HG02571 (cell line): ENCODE measurements around the gene TTC39C.

Experiments
- ATAC-seq: cut with Tn5 transposase; IDR thresholded peaks from one replicate; pipeline ENCODE4 v1.9.1; 2021; ENCODE audit warnings: mild to moderate bottlenecking, moderate library complexity; ENCODE audit not compliant: unreplicated experiment

TTC39C gene

DNA sequence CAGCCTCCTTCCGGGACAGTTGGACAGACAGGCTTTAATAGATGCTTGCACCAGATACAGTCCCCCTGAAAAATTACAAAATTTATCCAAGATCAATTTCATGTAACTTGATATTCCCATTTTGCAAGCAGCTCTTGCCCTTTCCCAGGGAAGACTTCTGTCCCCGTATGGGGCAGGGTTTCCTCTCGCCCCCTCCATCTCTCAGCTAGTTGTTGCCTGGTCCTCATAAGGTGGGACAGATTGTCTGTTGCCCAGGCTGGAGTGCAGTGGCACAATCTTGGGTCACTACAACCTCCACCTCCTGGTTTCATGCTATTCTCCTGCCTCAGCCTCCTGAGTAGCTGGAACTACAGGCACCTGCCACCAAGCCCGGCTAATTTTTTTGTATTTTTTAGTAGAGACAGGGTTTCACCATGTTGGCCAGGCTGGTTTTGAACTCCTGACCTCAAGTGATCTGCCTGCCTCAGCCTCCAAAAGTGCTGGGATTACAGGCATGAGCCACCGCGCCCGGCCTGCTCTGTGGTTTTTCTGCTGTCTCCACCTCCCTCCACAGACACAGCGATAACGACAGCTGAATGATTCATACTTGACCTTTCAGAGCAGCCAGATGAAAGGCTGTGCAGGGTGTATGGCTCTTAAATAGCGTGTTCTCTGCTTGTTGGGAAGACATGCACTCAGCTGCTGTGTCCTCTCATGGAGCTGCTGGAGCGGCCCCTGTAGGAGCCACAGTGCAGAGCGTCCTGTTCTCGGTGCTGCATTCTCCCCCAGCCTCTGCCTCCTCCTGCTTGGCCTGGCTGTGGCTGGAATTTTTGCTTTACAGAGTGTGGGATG lies 61.4 kb downstream of the TTC39C start:
- peak; percentile 56 for ATAC-seq

GRCh38 chr18:24076950-24077349 lies 62.4 kb downstream of the TTC39C start:
- ATAC-seq: no peak

- no peak for ATAC-seq
These were observed 63.8 kb downstream of the TTC39C start for GRCh38 chr18:24078391-24078790.

DNA sequence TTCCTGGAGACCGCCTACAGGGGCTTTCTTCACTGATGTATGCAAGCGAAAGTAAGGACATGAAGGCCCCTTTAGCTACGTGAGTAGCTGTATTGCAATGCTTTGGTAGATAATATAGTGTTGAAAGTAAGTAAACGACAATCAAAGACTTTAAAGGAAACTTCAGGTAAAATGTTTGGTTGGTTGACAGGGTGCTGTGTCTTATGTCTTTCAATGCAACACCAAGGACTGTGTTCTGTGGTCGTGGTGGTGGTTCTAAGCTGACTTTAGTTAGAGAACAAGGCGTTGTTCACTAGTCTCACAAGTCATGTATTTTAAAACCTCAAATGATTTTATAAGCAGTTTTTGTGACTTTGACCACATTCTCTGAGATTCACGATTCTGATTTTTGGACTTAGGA lies 66.3 kb downstream of the TTC39C start:
- no peak for ATAC-seq

GRCh38 chr18:24083550-24083949 lies 69.0 kb downstream of the TTC39C start:
- ATAC-seq: no peak

GRCh38 chr18:24086082-24086481 lies 71.5 kb downstream of the TTC39C start:
- no peak for ATAC-seq

GRCh38 chr18:24089076-24089475 lies 74.5 kb downstream of the TTC39C start:
- no peak for ATAC-seq

DNA sequence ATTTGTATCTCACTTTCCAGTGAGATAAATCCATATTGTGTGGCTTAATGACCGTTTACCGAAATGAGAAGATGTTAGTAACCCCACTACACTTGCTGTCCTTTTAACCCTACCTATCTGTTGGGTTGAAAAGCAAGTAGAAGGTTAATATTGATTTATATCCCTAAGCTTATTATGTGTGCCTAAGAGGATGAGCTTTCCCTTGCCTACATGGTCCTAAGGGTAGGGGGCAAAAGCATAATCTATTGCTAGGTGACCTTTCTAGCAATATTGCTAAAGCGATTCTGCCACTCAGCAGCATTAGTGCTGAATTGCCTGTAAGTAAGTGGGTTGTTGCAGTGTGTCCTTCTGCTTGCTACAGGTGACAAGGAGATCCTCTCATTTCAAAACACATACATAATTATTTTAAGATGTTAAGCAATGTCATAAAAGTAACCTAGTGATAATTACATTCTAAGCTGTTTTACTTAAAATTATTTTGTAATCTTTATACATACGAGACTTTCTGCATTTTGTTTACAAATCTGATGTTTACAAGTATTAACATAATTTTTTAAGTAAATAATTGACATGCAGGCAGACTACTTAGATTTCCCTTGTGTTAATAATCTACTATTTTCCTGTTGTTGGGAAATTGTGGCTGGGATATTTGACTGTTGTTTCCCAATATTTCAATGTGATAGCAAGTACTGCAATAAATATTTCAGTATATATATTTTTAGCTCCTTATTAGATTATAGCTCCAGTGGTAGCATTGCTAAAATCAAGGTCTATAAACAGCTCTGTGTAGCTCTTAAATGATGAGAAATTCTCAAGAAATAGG lies 75.2 kb downstream of the TTC39C start:
- ATAC-seq: no peak

DNA sequence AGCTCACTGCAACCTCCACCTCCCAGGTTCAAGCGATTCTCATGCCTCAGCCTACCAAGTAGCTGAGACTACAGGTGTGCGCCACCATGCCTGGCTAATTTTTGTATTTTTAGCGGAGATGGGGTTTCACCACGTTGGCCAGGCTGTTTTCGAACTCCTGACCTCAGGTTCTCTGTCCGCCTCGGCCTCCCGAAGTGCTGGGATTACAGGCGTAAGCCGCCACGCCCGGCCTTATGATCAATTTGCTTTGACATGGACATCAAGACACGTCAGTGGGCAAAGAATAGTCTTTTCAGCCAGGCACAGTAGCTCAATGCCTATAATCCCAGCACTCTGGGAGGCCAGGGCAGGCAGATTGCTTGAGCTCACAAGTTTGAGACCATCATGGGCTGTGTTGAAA lies 76.3 kb downstream of the TTC39C start:
- no peak for ATAC-seq

- no peak for ATAC-seq
These were observed 80.0 kb downstream of the TTC39C start for GRCh38 chr18:24094561-24094960.

GRCh38 chr18:24095976-24096375 lies 81.4 kb downstream of the TTC39C start:
- ATAC-seq: no peak

DNA sequence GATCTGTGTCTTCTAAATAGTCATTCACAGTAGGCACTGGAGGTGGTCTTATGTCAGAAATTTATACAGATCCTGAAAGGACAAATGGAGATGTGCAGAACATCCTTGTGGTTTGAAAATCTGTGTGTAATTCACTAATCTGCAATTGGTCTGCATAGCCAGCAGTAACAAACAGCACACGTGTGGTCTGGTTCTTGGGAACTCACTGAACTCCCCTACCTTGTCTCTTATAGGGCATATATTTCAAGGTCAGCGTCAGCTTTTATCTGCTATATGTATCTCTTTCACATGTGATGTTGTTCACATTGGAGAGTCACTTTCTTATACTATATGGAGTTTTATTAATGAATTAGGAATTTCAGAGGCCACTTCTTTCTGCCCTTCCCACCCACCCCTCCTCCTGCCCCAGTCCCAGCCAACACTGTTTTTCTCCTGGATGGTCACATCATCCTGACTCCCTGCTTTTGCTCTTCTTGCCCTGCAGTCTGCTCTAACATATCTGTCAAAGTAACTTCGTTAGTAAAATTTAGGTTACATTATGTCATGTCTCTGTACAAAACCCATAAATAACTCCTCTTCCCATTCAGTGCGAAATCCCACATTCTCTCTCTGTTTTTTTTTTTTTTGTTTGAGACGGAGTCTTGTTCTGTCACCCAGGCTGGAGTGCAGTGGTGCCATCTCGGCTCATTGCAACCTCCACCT lies 88.9 kb downstream of the TTC39C start:
- ATAC-seq: no peak

GRCh38 chr18:24104486-24104885 lies 89.9 kb downstream of the TTC39C start:
- no peak for ATAC-seq

DNA sequence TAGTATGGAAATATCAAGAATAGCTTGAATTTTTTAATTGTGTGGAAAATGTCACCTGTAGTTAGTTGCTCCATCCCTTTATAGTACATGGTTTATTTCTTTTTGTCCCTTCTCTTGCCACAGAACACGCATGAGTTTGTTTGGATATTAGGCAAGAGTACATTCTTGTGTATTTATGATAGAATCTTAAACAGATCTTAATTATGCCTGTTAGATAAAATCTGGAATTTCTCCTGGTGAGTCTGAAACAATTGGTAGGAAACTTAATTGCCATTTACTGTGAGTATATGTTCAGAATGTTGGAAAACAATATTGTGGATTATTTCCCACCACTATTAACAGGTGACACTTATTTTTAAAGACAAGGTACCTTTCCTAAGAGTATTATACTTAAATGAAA lies 94.1 kb downstream of the TTC39C start:
- no peak for ATAC-seq

DNA sequence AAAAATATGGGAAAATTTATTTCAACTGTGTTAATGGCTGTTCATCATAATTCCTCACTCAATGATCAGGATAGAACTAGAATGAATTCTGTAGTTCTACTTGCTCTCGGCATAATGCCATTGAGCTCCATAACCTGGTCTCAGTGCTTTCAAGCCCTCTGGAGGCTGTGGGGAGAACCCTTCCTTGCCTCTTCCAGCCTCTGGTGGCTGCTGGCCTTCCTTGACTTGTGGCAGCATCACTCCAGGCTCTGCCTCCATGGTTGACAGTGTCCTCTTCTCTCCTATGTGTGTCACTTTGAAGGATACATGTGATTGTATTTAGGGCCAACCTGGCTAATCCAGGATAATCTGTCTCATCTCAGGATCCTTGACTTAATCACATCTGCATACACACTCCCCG lies 97.4 kb downstream of the TTC39C start:
- ATAC-seq: no peak

DNA sequence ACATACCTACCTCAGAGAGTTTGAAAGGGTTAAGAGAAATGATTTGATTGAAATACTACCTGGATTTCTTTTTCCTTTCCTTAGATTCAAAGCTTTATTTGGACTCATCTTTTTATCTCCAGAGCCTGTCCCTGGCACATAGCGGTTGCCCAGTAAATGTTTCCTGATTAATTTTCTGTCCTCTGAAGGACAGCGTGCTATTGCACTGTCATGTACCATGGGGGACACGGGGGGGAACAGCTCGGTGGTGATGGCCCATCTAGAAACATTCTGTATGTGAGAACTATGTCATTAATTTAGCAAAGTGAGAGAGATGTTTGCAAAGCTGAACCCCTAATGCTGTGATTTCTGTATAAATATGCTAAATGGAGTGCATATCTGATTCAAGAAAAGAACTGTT lies 97.9 kb downstream of the TTC39C start:
- ATAC-seq: no peak

DNA sequence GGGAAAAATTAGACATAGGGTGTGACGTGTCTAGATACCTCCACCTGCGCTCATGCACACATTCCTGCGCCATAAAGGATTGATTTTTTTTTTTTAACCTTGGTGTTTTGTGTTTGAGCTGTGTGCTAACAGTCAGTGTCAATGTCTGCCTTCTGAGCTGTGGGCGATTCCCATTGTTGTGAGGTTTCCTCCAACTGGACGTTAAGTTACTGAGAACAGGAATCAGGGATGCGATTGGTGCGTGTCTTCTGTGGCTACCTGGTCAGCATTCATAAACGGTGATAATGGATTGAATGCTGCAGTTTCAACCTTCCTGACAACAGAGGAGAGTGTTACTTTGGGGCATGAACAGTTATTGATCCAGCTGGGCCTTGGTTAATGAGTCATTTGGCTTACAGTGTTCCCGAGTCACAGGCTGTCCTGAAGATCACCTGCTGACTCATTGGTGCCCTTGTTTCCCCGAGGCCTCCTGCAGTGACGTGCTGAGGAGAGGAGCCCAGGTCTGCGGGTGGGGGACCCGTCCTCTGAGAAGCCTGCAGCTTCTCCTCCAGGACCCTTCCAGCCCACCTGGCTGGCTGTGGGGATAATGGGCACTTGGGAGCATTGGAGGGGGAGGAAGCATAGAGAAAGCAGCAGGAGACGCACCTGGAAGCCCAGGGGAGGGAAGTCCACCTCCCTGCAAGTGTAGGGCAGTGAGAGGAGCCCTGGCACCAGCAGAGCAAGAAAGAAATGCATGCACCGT lies 98.5 kb downstream of the TTC39C start:
- no peak for ATAC-seq

- no peak for ATAC-seq
These were observed 100.5 kb downstream of the TTC39C start for GRCh38 chr18:24114924-24115549.

GRCh38 chr18:24115628-24116027 lies 101.1 kb downstream of the TTC39C start:
- no peak for ATAC-seq
